Panc1 (cell line): ENCODE data around the gene ARAF.
A peak's percentile ranks its signal among the peaks of the same experiment; 100 is the strongest.

Experiments
- CTCF ChIP-seq: fragments of 450-650 bp; IDR thresholded peaks from 2 replicates; pipeline ENCODE4 v1.5.1; 2017; ENCODE audit warnings: mild to moderate bottlenecking
- POLR2AphosphoS5 ChIP-seq: IDR thresholded peaks from 2 replicates; pipeline ENCODE4 v1.6.1; 2012; ENCODE audit warnings: mild to moderate bottlenecking, low read depth, low read length, moderate library complexity
- REST ChIP-seq, 2 experiments: IDR thresholded peaks; 2 replicates each; pipeline ENCODE4 v1.6.1; 2011 to 2012; ENCODE audit warnings: low read depth in 2 of 2, control low read depth in 1 of 2, low read length in 1 of 2, mild to moderate bottlenecking in 1 of 2, moderate library complexity in 1 of 2; ENCODE audit not compliant: insufficient read depth in 1 of 2
- SIN3A ChIP-seq: IDR thresholded peaks from 2 replicates; pipeline ENCODE4 v1.6.1; 2012; ENCODE audit warnings: low read depth, mild to moderate bottlenecking, low read length, moderate library complexity, borderline replicate concordance; ENCODE audit not compliant: insufficient read depth
- TCF7L2 ChIP-seq: IDR thresholded peaks from 2 replicates; pipeline ENCODE4 v1.6.1; 2011; ENCODE audit warnings: mild to moderate bottlenecking, low read depth, low read length, inconsistent platforms

- TF ChIP-seq CTCF (peak; percentile 65), SIN3A (no peak), REST (IDR thresholded peaks at IDR 0.05; ENCODE audit: insufficient read depth in 1 of 2, low read depth in 2 of 2, low read length in 1 of 2) (no peak), POLR2AphosphoS5 (no peak), TCF7L2 (no peak)
Measured at GRCh38 chrX:47562615-47563243, 1.7 kb downstream of the ARAF start.
